ENCODE measurements around the gene VPS16. TPM values are rescaled to one million over a fixed set of nuclear protein-coding genes. Genes with fewer than 3 reads are reported as not detected.

The VPS16 gene
- total RNA-seq, 4 donors from 2014 or later, result 22.0 to 37.5 (median 30.2) TPM

GRCh38 chr20:2845607-2846006 is 5.1 kb downstream of the VPS16 start:
- intact Hi-C loops (cut with DNase I), result loop anchor here (10.0 kb wide), 1 partner anchor 151 kb away; the partner anchor contains the start of gene EBF4
- Histone ChIP-seq H3K36me3 (peaks cover 0 to 20% (median 5%) of the 10 kb centered on the region in 4 donors), H3K27me3 (no peaks in the 10 kb centered on the region), H3K4me1 (peaks cover 10 to 17% (median 12%) of the 10 kb centered on the region in 4 donors), H3K27ac (replicated peaks in 1 of 4) (no peak overlapping the region), H3K4me3 (no peak overlapping the region), H3K9me3 (no peaks in the 10 kb centered on the region)
- TF ChIP-seq EP300 (IDR thresholded peaks at IDR 0.05) (no peak), CTCF (IDR thresholded peaks at IDR 0.05) (no peak)
- WGBS, result 82% methylated on average over 2 of the region's 2 CpGs
- no peak for DNase-seq (ENCODE audit: extremely low spot score)

GRCh38 chr20:2846698-2847097 is 6.2 kb downstream of the VPS16 start:
- peaks cover 3 to 11% (median 6%) of the 10 kb centered on the region in 4 donors for H3K4me1 ChIP-seq
- H3K27ac ChIP-seq (replicated peaks in 1 of 4), result no peak overlapping the region
- peaks cover 0 to 20% (median 5%) of the 10 kb centered on the region in 4 donors for H3K36me3 ChIP-seq
- WGBS, result 84% methylated on average over 5 of the region's 5 CpGs
- no peaks in the 10 kb centered on the region for H3K9me3 ChIP-seq
- H3K27me3 ChIP-seq, result no peaks in the 10 kb centered on the region
- H3K4me3 ChIP-seq, result no peak overlapping the region
- no peak for TF ChIP-seq POLR2A (IDR thresholded peaks at IDR 0.05; ENCODE audit: low read depth)
- TF ChIP-seq CTCF (IDR thresholded peaks at IDR 0.05), result no peak
- TF ChIP-seq POLR2AphosphoS5 (IDR thresholded peaks at IDR 0.05), result no peak
- no peak for TF ChIP-seq EP300 (IDR thresholded peaks at IDR 0.05)
- no peak for DNase-seq (ENCODE audit: extremely low spot score)
- intact Hi-C loops (cut with DNase I), result loop anchor here (10.0 kb wide), 1 partner anchor 152 kb away; the partner anchor contains the start of gene EBF4

- TF ChIP-seq POLR2A (IDR thresholded peaks at IDR 0.05; ENCODE audit: low read depth) (no peak), CTCF (IDR thresholded peaks at IDR 0.05) (no peak), POLR2AphosphoS5 (IDR thresholded peaks at IDR 0.05) (no peak), EP300 (IDR thresholded peaks at IDR 0.05) (no peak)
- intact Hi-C loops (cut with DNase I), result loop anchor here (10.0 kb wide), 1 partner anchor 153 kb away; the partner anchor contains the start of gene EBF4
- no peak overlapping the region for H3K4me3 ChIP-seq
- peaks cover 0 to 11% (median 7%) of the 10 kb centered on the region in 4 donors for H3K4me1 ChIP-seq
- no peaks in the 10 kb centered on the region for H3K9me3 ChIP-seq
- H3K27ac ChIP-seq (replicated peaks in 1 of 4), result no peak overlapping the region
- 93% methylated on average over 4 of the region's 4 CpGs for WGBS
- H3K27me3 ChIP-seq, result no peaks in the 10 kb centered on the region
- DNase-seq (ENCODE audit: extremely low spot score), result no peak
- peaks cover 0 to 20% (median 5%) of the 10 kb centered on the region in 4 donors for H3K36me3 ChIP-seq
These were observed 7.3 kb downstream of the VPS16 start for GRCh38 chr20:2847802-2848201.

- DNase-seq (ENCODE audit: extremely low spot score), result no peak
- no peak overlapping the region for H3K27ac ChIP-seq (replicated peaks in 1 of 4)
- H3K36me3 ChIP-seq, result peaks cover 0 to 14% (median 2%) of the 10 kb centered on the region in 4 donors
- H3K4me3 ChIP-seq, result no peak overlapping the region
- 92% methylated on average over 4 of the region's 4 CpGs for WGBS
- intact Hi-C loops (cut with DNase I), result loop anchor here (10.0 kb wide), 1 partner anchor 155 kb away; the partner anchor contains the start of gene EBF4
- no peaks in the 10 kb centered on the region for H3K27me3 ChIP-seq
- peaks cover 0 to 9% (median 6%) of the 10 kb centered on the region in 4 donors for H3K4me1 ChIP-seq
- no peaks in the 10 kb centered on the region for H3K9me3 ChIP-seq
- TF ChIP-seq CTCF (IDR thresholded peaks at IDR 0.05) (no peak), EP300 (IDR thresholded peaks at IDR 0.05) (no peak), POLR2A (IDR thresholded peaks at IDR 0.05; ENCODE audit: low read depth) (no peak), POLR2AphosphoS5 (IDR thresholded peaks at IDR 0.05) (no peak)
These were observed 9.0 kb downstream of the VPS16 start for GRCh38 chr20:2849529-2849928.

GRCh38 chr20:2851086-2851485 is 10.5 kb downstream of the VPS16 start:
- intact Hi-C loops (cut with DNase I), result no loop called here
- TF ChIP-seq POLR2A (IDR thresholded peaks at IDR 0.05; ENCODE audit: low read depth) (no peak), POLR2AphosphoS5 (IDR thresholded peaks at IDR 0.05) (no peak), CTCF (IDR thresholded peaks at IDR 0.05) (no peak), EP300 (IDR thresholded peaks at IDR 0.05) (no peak)
- Histone ChIP-seq H3K4me3 (no peak overlapping the region), H3K4me1 (peaks cover 0 to 9% (median 6%) of the 10 kb centered on the region in 4 donors), H3K27ac (replicated peaks in 1 of 4) (no peak overlapping the region), H3K36me3 (peaks cover 0 to 12% (median 2%) of the 10 kb centered on the region in 4 donors), H3K9me3 (no peaks in the 10 kb centered on the region), H3K27me3 (no peaks in the 10 kb centered on the region)
- no peak for DNase-seq (ENCODE audit: extremely low spot score)
- 97% methylated on average over 10 of the region's 10 CpGs for WGBS
